Putamen (tissue), 1 donor: ENCODE measurements around the gene RBL2.

Experiments
- DNase-seq: peaks from one replicate; pipeline ENCODE4 v3.0.0-alpha.2; 2016; ENCODE audit warnings: low spot score

RBL2 gene

DNA sequence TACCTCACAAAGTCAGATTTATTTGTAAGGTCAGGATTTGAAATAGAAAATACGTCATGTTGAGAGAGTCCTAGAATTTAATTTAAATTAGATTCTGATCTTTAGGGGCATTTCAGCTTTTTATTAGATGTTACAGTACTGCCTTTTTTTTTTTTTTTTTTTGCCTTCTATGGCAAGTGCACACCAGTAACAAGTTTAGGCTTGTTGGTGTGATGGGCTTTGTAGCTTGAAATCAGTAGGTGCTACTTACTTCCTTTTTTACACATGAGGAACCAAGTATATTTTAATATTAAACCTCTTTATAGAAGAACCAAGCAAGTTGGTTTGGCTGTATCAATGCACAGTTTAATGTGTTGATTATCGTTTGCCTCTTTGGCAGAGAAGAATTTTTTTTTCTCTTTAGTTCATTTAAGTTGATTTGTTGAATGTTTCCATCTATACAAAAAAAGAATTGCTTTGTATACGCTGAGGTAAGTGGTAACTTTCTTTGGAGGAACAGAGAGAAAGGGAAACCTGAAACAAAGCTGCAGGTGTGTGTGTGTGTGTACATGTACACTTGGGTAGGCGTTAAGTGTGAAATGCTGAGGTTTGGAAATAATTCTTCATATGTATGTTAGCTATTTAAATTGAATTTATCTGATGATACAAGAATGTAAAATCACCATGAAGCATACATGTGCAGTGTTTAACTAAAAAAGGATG lies 15.7 kb downstream of the RBL2 start:
- no peak for DNase-seq

DNA sequence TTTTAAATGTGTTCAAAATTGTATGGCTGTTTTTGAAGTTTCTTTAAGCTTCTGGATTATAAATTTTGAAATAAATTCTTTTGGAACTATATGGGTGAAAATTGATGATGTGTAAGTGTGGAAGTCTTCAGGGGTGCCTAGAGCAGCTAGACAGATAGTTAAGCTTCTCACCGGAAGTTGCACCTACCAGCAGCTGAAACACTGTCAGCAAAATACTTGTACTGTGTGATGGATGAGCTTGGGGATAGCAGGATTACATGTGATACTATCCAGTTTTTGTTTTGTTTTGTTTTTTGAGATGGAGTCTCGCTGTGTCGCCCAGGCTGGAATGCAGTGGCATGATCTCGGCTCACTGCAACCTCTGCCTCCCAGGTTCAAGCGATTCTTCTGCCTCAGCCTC lies 19.7 kb downstream of the RBL2 start:
- no peak for DNase-seq

DNA sequence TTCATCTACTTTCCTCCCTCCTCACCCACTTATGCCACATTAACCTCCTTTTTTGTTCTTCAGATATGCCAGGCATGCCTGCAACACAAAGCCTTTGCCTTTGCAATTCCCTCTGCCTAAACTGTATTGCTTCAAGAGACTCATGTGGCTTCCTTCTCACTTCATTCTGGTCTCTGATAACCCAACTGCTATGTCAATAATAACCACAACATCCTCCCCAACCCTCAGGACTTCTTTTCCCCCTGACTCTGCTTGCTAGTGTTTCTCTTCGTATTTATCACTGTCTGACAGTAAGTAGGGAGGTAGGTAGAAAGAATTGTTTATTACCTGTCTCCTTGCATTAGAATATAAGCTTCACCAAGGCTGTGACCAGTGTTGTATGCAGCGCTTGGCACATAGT lies 22.4 kb downstream of the RBL2 start:
- DNase-seq, result peak; percentile 27

DNA sequence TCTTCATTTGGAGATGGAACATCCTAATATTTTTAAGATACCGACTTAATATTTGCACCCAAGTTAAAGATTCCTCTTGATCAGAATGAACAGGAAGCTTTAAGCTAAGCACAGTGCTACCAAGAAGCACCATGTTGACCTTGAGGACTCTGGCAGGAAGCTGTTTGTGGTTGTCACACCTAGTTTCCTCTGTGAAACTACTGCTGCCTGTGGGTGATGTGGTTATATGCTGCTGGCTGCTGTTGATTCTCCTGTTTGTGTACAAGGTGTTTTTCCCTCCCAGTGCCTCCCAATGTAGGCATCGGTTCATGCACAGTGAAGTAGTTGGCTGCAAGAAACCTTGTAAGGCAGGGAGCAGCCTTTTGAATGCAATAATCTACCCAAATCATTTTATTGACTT lies 23.4 kb downstream of the RBL2 start:
- no peak for DNase-seq

DNA sequence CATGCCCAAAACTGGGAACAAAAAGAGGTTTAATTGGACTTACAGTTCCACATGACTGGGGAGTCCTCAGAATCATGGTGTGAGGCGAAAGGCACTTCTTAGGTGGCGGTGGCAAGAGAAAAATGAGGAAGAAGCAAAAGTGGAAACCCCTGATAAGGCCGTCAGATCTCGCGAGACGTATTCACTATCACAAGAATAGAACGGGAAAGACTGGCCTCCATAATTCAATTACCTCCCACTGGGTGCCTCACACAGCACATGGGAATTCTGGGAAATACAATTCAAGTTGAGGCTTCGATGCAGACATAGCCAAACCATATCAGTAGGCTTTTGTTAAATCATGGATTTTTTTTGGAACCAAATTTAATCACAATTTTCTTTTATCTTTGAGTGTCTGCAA lies 24.4 kb downstream of the RBL2 start:
- no peak for DNase-seq

DNA sequence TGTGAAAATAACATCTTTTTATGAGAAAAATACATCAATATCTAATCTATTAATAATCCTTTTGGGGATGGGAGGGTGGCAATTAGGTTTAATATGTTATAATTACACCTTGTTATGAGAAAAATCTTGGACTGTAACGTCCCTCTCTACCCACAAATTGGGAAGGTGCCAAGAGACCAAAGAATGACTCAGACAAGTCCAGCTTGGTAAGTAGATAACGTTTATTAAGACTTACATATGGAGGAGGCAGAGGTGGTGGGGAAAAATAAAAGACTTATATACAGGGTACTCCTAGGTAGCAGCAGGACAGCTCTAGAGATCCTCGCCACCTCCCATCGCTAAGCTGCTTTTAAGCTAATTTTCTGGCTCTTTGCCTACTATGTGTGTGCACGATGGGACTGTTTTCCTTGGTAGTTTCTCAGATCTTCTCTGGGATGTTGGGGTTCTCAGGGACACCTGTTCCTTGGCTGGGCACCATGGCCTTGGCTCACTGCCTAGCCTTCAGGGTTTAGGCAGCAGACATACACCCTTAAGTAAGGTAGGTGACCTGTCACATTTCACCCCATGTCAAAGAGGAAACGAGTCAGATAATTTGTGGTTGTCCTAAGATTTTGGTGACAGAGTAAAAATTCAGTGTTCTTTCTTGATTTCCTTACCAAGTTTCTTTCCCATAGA lies 31.5 kb downstream of the RBL2 start:
- no peak for DNase-seq

DNA sequence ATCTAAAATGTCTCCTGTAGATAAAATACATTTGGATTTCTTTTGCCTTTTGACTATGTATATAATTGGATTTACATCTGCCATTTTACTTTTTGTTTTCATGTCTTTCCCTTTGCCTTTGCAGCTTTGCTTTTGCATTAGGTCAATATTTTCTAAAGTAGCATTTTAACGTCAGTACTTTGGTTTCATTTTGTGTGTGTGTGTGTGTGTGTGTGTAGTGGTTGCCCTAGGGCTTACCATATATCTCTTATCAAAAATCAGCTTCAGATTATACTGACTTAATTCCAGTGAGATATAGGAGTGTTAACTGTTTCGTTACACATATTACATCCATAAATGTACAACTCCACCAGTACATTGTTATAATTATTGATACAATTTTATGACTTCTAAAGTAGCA lies 42.6 kb downstream of the RBL2 start:
- no peak for DNase-seq

DNA sequence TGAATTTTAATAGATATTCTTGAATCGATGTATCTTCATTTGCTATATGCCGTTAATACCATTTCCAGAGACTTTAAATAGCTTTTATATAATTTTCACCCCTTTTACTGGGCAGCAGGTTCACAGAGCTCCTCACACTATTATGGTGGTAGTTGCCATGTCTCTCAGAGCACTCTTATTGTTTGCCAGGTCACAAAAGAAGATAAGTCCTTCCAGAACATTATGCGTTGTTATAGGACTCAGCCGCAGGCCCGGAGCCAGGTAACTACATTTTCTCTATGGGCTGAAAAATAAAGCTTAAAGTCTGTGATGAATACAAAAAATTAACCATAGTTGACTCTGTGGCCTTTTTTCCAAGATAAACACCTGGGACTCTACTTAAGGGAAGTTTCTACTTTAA lies 44.7 kb downstream of the RBL2 start:
- DNase-seq, result no peak

DNA sequence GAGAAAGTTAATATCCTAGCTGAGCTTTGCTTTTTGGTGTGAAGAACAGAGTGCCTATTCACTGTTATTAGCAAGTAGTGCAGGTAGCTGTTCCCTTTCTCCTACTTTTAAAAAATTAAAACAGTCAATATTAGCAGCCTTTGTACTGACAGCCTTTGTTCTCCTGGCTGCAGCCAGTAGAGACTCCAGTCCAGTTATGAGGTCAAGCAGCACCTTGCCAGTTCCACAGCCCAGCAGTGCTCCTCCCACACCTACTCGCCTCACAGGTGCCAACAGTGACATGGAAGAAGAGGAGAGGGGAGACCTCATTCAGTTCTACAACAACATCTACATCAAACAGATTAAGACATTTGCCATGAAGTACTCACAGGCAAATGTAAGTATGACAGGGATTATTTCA lies 46.1 kb downstream of the RBL2 start:
- no peak for DNase-seq

DNA sequence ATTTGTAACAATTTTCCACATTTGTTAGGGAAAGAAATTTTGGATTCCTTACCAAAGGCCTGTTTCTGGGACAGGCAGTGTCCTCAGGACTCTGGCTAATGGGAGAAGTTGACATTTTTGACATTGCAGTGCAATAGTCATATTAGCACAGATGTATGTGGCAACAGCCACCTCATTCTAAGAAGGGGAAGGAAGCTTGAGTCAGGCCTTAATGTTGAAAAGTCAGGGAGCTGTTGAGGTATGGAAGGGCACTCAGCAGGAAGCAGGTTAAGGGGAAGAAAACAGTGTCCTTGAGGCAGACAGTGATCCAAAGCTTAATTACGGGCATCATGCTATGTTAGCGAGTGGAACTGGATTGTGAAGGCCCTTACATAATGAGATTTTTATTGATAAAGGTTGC lies 47.9 kb downstream of the RBL2 start:
- no peak for DNase-seq

DNA sequence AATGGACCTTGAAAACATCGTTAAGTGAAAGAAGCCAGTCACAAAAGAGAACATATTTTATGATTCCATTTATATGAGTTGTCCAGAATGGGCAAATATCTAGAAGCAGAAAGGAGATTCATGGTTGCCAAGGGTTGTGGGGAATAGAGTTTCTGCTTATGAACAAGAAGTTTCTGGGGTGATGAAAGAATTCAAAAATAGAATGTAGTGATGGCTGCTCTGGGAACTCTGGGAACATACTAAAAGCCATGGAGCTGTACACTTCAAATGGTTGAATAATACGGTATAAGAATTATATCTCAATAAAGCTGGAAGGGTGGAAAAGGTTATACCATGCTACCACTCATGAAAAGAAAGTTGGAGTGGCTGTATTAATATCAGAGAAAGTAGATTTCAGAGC lies 50.3 kb downstream of the RBL2 start:
- DNase-seq, result no peak

DNA sequence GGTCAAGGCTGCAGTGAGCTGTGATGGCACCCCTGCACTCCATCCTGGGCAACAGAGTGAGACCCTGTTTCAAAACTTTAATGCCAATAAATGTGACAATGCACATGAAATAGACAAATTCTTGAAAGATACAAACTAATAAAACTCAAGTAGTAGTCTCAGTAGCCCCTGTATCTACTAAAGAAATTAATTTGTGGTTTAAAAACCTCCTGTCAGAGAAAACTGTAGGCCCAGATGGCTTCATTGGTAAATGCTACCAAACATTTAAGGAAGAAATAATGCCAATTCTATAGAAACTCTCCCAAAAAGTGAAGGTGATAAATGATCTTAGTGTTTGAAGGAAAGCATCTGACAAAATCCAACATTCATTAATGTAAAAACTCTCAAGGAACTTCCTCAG lies 52.0 kb downstream of the RBL2 start:
- no peak for DNase-seq

DNA sequence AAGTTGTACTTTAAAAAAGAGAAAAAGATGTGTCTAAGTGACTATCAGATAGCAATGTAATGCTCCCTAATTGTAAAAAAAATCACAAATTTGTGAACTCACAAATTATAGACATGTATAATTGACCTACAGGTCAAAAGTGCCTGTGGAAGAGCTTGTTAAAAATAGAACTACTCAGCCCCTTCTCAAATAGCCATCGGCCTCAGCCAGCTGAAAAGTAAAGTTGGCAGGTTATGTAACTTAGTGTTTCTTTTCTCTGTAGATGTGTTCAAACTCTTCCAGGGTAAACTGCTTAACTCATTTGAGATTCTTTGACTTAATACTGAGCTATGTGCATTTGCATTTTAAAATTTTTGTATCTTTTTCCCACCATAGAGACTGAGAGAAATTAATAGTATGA lies 55.5 kb downstream of the RBL2 start:
- DNase-seq, result no peak

DNA sequence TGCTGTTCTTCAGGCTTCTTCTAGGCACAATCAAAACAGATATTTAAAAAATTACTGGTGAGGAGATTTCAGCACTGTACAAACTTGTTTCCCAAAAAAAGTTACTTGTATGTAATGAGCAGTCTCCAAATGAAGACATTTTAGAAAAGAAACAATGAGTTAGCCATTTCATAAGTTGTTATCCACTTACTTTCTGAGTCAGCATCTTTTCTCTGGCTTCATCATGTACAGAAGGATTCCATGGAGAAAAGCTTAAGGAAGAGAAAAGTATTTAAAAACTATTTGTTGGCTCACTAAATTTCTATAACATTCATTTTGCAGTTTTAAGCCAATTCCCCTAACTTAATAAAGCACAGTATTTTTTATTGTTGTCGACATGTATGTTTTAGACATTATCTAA lies 58.2 kb downstream of the RBL2 start:
- DNase-seq, result no peak

DNA sequence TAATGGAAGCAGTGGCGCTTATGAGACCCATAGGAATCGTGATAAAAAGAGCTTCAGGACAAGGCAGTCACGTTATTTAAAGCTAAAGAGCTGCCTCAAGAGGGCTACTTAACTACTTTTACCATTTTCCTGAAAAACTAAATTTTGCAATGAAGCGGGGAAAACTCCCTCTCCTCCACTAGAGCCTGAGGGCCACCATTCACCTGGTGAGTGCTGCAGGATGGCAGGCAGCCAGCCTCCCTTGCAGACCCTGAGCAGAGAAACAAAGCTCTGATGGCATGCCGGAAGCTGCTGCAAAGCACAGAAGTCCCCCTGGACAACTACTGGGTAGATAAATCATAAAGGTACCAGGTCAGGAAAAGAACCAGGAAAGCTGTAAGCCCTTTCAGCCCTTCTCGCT lies 60.4 kb downstream of the RBL2 start:
- no peak for DNase-seq

DNA sequence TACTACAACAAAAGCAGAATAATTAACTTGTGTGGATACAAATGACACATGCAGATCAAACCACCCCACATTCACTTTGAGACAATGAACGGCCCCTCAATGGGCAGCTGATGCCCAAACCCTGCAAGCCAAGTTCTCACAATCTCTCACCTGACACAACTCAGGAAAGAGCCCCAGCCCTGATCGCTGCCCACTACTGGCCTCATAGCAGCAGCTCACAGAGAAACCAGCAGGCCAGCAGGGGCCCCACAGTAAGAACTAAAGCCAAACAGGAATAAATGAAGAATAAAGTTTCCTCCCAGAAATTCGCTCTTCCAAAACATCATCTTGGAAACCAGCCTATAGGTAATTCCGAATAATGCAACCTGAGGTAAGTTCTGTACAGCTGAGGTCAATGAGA lies 61.1 kb downstream of the RBL2 start:
- no peak for DNase-seq

DNA sequence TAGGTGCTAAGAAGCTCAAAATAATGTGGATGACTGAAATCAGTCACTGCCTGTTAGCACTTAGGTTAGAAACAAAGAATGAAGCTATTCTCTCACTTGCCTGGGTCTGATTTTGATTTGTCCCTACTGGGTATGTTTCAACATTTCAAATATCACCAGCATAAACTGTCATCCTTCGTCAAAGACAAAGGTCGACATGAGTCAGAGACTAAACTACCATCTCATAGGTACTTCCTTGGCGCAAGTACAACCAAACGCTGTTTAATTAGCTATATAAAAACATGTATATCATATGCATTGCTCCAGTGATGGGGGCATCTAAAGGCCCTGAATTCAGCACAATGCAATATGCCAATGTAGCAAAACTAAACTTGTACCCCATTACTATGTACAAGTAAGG lies 64.7 kb downstream of the RBL2 start:
- DNase-seq, result no peak

DNA sequence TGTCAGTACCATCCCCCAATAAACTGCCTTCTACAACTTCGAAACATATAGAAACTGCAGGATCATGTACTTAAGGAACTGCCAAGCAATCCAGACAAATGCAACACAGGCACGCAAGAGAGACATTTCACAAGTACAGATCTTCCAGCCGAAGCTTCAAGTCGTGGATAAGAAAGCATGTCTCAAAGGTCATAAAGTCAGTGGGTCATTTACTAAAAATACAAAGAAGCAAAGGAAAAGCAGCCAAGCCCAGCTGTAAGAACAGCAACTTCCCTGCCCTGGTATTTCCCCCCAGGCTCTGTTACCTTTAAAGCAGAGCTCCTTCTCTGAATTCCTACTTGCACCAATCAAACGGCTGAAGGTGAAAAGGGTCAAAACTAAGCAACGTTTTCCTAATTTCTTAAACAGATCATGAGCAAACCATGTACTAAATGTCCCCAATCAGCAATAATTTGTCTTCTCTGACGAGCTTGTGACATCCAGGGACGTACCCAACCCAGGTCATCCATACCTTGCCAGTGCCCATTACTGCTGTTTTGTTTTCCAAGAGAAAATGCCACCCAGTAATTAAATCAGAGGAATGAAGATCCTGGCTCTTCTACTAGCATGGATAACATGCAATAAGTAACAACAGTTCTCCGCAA lies 67.1 kb downstream of the RBL2 start:
- DNase-seq, result no peak

DNA sequence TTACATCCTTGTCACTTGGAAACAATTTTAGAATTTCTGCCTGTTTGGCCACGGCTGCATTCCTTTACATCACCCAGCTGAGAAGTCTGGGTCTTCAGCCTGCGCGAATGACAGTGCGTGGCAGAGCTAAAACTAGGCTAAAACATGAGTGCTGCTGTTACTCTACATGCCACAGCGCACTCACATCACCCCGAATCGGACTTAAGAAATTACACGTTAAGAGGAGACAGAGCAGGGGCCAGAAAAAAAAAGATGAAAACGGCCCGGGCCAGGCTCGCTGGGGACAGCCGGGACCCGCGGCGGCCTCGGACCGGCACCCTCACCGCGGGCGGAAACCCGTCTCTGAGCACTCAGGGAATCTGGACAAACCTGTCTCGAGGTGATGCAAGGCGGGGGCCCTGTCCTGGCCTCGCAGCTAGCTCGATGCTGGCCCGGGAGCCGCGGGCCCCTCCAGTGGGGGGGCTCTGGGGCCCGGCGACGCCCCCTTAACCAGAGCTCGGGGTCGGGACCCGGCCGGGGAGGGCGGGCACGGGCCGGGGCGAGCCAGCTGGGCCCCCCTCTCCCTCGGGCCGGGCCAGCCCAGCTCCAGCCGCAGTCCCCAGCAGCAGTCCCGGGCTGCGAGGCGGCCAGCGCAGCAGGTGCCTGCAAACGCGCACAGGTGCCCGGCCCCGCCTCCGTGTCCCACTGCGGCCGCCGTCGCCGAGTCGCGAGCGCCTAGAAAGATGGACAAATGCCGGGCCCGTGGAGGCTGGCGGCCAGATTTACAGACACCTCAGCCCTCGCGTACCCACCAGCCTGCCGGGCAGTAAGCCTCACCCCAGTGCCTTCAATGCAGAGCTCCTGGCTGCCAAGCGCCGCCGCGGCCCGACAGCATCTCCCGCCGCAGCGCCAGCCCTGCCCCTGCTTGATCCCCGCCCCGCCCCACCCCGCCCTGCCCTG lies 68.3 kb downstream of the RBL2 start, which contains the start of gene AKTIP:
AKTIP (minus strand) TSS at position 879 of the 939 bp plus-strand sequence. CDS start 2,950 bp downstream, outside the sequence.
- peak; percentile 34 for DNase-seq

DNA sequence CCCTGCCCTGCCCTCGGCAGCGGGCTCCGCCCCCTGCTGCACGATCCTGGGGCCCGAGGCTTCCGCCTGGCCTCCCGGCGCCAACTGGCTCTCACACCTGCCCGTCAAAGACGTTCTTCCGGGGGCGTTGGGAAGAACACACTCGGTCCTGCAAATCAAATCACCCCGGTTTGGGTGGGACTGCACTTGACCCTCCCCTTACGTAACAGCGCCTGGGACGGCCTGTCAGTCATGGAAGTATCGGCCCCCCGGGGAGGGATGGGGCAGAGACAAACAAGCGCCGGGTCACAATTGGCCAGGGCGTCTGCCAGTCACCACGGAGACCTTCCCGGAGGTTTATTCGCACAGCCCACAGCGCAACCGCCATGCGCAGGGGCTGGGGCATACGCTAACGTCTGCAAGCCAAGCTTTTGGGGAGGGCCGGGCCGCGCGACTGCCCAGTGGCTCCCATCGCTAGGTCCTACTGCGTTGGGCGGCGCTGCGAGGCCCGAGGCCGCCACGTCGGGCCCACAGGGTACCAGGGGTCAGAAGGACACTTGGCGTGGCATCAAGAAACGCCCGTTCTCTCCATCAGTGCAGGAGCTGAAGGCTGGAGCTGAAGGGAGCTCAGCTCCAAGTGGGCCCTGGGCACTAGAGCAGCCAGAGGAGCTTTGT lies 69.1 kb downstream of the RBL2 start:
- DNase-seq, result peak; percentile 100

DNA sequence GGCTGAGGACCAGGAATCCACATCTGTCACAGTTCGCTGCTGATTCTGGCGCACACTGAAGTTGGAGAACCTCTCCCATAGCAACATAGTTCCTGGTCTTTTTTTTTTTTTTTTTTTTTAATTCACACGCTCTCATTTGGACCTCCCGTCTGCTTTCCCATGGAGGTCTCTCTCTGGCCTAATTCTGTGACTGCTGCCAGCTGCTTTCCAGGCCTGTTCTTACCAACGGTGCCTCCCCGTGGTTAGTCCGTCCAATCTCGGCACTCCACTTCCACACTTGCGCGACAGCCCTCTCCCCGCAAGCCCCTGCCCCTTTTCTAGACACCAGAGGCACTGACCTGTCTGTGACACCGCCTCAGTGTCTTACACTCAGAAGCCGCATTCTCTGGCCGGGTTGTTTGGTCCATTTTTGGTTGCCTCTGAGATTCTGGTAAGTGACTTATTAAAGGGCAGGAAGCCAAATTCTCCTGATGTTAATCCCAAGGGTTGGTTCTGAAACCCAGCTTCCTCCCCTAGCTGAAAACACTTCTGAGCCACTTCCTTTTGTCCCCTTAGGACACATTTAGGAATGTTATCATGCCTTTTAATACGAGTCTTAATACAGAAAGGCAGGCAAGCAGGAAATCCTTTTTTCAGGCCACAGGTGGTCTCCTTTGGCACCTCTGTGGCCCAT lies 69.9 kb downstream of the RBL2 start:
- DNase-seq, result peak; percentile 46
